Left colon (tissue), 2 donors: Measurements from ENCODE around the gene NTRK1. TPM values are rescaled to one million over a fixed set of nuclear protein-coding genes. Genes with fewer than 3 reads are reported as not detected.

Experiments used
- ATAC-seq: fragments of 200-7000 bp; cut with Tn5 transposase; one replicate; pipeline ENCODE4 v1.9.1; 2020; ENCODE audit warnings: mild to moderate bottlenecking, moderate library complexity
- DNase-seq, 2 donors: peaks; one replicate each; pipeline ENCODE4 v3.0.0-alpha.2; 2020
- intact Hi-C, 2 donors: fragments of 100-400 bp; cut with DNase I in 1 of 2; cut with micrococcal nuclease in 1 of 2; formaldehyde crosslinking; loops; one replicate each; pipeline versions ENCODE4 v1.11.2 to v1.14.0; 2022; cut with DNase I, micrococcal nuclease
- total RNA-seq, 2 donors: library from RNA; stranded (reverse); fragmentation: NEBNext Ultra II Directional; extraction: Animal tissue kit (Norgen Biotek cat#: 25700); gene quantifications; one replicate each; pipeline ENCODE4 v1.2.1, GENCODE V29; 2021
- donor health status: DM: no; HTN: no; CAD: no.
- donor health status: DM: yes; HTN: yes; CAD: no.

NTRK1 gene
- total RNA-seq, 2 donors from 2014 or later, result 0.95 TPM; not detected in 1

DNA sequence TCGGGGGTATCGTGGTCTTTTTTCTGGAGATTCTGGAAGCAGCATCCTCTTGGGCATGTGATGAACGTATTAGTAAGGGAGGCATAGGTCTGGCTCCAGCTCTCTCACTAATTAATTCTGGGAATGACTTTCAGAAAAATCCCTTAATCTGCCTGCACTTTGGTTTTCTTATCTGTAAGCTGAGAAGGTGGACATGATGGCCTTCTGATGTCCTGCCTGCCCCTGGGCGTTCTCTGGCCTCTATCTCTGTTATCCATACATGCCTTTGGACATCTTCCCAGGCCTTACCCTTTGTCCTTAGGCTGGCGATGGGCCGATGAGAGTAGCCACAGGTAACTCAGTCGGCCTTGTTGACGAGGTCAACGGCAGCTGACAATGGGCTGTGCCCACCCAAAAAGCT, 8.8 kb downstream of the NTRK1 start:
- intact Hi-C loops, result loop anchor here in 1 of 2 donors (10.0 kb wide), 1 partner anchor 75 kb away; no protein-coding TSS in a partner anchor
- ATAC-seq (no peak), DNase-seq (no peak)

DNA sequence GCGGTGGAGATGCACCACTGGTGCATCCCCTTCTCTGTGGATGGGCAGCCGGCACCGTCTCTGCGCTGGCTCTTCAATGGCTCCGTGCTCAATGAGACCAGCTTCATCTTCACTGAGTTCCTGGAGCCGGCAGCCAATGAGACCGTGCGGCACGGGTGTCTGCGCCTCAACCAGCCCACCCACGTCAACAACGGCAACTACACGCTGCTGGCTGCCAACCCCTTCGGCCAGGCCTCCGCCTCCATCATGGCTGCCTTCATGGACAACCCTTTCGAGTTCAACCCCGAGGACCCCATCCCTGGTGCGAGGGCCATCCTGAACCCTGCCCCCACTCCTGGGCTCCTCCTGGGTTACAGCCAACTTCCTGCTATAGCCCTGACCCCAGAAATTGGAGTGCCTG, 13.0 kb downstream of the NTRK1 start:
- ATAC-seq (no peak), DNase-seq (no peak)
- intact Hi-C loops, result no loop called here

DNA sequence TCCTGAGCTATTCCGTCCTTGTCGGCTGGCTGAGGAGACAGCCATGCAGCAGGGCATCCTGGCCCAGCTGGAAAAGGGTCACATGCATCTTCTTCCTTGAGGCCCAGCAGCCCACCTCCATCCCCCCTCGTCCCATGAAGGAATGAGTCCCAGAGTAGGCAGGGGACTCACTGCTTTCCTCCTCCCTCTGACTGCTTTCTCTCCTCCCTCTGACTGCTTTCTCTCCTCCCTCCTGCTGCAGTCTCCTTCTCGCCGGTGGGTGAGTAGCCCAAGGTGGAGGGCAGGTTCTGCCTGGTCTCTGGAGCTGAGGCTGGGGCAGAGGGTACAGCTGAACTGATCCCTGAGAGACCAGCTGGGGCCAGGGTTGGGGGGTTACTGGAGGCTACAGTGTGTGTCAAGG, 13.5 kb downstream of the NTRK1 start:
- ATAC-seq (no peak), DNase-seq (no peak)
- intact Hi-C loops, result no loop called here

GRCh38 chr1:156874572-156875340, 14.1 kb downstream of the NTRK1 start:
- intact Hi-C loops, result no loop called here
- DNase-seq (no peak), ATAC-seq (no peak)

- ATAC-seq (no peak), DNase-seq (no peak)
- intact Hi-C loops, result no loop called here
Observed at GRCh38 chr1:156875341-156875615, 14.6 kb downstream of the NTRK1 start.

DNA sequence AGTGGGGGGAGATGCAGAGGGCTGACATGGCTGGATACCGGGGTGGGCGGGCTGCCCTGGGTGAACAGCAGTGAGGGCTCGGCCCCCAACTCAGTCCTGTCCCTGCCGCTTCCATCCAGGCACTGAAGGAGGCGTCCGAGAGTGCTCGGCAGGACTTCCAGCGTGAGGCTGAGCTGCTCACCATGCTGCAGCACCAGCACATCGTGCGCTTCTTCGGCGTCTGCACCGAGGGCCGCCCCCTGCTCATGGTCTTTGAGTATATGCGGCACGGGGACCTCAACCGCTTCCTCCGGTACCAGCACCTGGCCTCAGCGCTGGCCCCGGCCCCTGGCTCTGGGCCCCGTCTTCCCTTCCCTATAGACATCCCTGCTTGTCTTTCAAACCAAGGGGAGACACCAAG, 15.6 kb downstream of the NTRK1 start:
- DNase-seq (no peak), ATAC-seq (no peak)
- intact Hi-C loops, result no loop called here

DNA sequence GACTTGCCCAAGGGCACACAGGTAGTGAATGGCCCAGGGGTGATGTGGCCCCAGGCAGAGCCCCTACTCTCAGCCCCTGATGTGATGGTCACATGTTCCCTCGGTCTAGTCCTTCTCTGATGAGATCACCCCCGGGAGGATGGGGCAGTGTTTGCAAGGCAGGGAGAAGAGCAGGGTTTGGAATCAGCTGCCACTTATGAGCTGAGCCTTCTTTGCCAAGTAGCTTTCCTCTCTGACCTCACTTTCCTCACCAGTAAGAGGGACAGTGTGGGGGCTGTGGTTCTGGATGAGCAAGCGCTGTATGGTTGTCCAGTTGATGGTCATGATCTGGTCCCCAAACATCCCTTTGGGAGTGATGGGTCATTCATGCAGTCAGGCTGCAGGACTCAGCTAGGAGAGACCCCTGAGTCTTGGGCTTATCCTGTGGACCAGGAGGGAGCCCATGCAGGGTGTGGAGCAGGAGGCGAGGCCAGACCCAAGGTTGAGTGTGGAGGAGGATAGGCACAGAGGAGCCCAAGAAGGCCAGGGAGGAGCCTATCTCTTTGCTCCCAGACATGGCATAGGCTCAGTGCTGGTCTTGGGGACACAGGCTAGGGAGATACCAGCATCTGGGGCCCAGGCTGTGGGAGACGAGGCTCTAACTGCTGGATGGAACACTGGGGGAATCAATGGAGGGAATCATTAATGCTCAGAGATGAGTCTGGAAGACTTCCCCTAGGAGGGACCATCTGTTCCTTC, 16.9 kb downstream of the NTRK1 start:
- intact Hi-C loops, result no loop called here
- DNase-seq, result no peak
- no peak for ATAC-seq

DNA sequence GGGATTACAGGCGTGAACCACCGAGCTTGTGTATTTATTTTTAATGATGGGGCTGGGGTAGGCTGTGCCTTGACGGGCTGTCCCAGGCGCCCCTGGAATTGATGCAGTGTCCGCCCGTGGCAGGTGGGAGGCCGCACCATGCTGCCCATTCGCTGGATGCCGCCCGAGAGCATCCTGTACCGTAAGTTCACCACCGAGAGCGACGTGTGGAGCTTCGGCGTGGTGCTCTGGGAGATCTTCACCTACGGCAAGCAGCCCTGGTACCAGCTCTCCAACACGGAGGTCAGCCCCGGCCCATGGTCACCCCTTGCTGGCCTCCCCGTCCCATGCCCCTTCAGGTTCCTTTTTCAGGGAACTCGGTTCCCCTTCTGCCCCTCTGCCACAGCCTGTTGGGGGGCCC, 19.2 kb downstream of the NTRK1 start:
- DNase-seq (no peak), ATAC-seq (no peak)
- intact Hi-C loops, result no loop called here

DNA sequence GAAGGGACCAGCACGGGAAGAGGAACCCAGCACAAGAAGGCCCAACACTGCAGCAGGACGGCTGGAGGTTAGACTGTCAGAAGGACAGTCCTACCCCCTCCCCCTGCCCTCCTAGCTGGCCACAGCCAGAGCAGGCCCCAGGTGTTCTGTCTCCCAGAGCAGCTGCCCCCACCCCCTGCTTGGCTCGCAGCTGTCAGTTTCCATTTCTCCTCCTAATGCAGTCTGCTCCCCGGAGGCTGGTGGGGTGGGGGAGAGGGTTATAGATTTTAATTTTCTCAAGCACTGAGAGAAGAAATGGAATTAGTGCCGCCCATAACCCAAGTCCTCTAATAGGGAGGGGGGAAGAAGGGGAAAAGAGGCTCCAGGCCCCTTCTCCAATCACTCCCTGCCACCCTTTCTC, 19.8 kb downstream of the NTRK1 start:
- no peak for ATAC-seq
- intact Hi-C loops, result no loop called here
- DNase-seq, result no peak

DNA sequence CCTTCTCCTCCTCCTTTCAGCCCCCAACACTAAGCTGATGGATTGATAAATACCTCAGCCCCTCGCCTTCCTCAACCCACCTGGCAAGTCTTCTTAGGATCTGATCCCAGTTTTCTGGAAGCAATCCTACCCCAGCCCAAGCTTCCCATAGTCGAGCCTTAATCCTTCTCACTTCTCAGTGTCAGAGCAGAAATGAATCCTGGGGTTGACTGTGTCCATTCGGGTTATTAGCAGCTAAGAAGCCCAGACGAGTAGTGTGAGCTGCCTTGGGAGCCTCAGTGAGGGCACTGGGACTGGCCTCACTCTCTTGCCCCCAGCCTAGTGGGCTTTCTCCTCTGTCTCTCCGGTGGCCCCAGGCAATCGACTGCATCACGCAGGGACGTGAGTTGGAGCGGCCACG, 20.4 kb downstream of the NTRK1 start:
- ATAC-seq (no peak), DNase-seq (no peak)
- intact Hi-C loops, result no loop called here

GRCh38 chr1:156881663-156882062, 21.0 kb downstream of the NTRK1 start:
- ATAC-seq (no peak), DNase-seq (no peak)
- intact Hi-C loops, result no loop called here

DNA sequence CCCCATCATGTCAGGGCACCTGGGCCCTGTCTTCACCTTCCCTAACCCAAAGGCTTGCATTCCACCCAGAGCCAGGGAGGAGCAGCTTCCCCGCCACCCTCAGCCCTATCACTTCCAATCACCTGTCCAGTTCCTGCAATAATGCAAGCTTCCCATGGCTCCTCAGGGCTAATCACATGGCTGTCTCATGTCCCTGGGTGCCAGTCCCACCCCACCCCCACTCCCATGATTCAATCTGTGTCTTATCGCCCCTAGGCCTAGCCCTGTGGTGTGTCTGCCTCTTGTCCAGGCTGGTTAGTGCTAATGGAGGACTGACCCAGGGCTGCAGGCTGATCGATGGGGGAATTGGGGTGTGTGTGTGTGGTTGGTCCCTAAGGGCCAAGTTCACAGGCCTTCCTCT, 21.9 kb downstream of the NTRK1 start:
- intact Hi-C loops, result no loop called here
- DNase-seq, result no peak
- no peak for ATAC-seq

DNA sequence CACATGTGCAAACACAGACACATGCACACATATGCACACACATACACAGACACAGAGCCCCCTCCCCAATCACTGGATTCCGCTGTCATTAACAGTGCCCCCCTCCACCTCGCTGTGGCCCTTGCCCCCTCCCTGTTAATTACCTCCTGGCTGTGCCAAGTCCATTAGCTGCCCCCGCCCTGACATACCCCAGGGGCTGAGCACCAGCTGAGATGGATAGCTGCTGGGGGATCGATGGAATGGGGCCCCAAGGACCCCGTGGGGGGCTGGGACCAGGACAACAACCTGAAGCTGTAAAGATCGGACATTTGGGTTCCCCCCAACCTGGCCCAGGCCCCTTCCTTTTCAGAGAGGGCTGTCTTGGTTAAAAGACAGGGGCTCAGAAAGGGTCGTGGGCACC, 23.3 kb downstream of the NTRK1 start:
- DNase-seq (no peak), ATAC-seq (no peak)
- intact Hi-C loops, result no loop called here

DNA sequence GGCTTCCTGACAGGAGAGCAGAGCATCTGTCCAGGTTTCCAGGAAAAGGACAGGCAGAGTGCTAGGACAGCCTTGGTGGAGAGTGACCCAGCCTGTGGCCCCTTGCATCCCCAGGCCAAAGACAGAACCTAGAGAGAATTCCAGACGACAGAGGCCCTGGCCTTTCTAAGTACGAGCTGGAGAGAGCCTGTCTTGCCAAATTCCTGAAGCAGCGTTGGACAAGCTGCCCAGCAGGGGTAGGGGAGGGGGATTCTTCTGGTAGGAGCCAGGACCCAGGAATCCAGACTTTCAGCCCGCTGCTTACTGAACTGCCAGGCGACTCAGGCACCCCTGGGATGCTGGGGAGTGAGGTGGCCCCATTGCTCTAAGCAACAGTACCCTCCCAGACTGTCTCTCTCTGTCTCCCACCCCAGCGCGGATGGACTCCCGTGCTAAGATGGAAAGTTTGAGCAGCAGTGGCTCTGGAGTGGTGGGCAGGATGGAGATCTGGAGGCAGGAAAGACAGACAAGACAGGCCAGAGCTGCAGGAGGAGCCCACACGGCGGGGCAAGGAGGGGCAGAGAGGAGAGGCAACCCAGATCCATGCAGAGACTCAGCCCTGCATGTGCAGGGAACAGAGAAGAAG, 24.0 kb downstream of the NTRK1 start:
- intact Hi-C loops, result no loop called here
- ATAC-seq, result no peak
- no peak for DNase-seq

DNA sequence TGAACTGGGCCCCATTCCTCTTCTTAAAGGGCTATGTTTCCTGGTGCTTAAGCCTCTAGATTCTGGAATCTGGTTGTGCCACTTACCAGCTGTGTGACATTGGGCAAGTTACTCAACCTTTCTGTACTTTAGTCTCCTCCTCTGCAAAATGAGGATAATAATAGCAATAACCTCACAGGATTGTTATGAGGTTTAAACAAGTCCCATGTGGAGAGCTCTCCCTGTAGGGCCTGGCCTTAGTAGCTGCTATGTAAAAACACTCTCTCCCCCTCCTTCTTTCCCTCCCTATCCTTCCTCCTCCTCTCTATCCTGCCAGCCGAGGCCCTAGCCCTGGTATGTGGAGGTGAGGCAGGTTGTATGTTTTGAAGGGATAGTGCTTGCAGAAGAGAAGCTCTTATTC, 24.6 kb downstream of the NTRK1 start:
- ATAC-seq, result no peak
- intact Hi-C loops, result no loop called here

DNA sequence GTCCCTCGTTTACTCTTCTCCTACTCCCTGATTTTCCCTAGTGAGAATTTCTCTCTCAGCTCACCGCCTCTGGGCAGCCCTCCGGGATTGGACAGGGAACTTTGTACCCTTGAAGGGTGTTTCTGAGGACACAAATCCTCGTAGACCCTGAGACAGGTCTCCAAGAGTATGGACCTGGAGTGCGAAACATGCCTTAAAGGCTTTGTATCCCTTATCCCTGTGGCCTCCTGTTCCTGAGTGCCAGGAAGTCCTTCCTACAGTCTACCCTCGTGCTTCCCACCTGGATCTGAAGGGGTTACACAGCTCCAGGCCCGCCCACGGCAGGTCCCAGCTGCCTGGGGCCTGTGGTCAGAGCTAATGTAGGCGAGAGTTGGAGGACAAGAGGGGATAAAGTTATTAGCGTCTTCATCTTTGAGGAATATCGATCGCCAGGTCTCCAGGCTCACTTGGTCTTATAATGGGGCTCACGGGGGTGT, 25.3 kb downstream of the NTRK1 start:
- no peak for DNase-seq
- intact Hi-C loops, result no loop called here
- ATAC-seq, result no peak

More for the DNA sequence above, 24.6 kb downstream of the NTRK1 start:
- no peak for DNase-seq

DNA sequence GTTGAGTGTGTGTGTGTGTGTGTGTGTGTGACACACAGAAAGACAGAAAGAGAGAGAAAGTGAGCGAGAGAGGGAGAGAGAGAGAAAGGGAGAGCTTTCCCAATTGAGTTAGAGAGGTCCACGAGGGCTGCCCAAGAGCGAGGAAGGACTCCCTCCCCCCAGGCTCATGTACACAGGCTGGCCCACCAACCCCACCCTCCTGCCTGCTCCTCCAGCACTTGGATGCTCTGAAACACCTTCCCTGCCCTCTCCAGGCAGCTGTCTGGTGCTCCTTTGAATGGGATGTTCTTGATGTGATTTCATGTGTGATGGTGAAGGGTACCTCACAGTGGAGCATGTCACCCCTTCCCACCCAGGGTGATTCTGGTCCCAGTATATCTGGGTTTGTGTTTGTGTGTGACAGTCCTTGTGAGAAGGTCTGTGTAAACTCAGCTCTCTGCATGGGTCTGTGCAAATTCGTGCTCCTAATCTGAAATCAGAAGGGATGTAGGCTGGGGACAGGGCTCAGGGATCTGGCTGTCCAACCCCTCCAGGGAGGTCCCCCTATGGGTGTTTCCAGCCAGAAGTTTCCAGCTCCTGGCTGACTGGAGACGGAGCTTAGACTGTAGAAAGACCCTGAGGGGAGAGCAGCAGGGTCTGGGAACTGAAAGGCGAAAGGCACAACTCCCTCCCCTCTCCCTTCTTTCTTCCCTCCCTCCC, 26.1 kb downstream of the NTRK1 start:
- DNase-seq (no peak), ATAC-seq (no peak)
- intact Hi-C loops, result no loop called here

DNA sequence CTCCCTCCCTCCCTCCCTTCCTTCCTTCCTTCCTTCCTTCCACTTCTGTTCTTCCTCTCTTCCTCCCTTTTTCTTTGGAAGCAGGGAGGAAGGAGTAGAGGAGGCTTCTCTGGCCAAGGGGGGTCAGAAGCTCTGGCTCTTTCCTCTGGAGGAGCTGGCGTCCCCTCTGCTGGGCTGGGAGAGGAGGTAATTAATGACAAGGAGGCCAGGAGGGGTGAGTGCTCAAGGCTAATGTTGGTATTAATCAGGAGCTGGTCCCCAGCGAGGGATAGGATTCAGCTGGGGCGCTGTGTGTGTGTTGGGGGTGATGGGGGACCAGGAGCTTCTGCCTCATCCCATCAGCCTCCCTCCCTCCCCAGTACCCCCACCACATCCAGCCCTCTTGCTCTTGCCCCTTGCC, 26.7 kb downstream of the NTRK1 start:
- intact Hi-C loops, result no loop called here
- ATAC-seq, result no peak
- no peak for DNase-seq

GRCh38 chr1:156887734-156888133, 27.1 kb downstream of the NTRK1 start:
- DNase-seq, result no peak
- no peak for ATAC-seq
- intact Hi-C loops, result no loop called here
